GM19328 (cell line): ENCODE results near the gene RABGAP1L.

Source experiments
- ATAC-seq: cut with Tn5 transposase; IDR thresholded peaks from one replicate; pipeline ENCODE4 v1.9.1; 2021; ENCODE audit warnings: mild to moderate bottlenecking, moderate library complexity; ENCODE audit not compliant: unreplicated experiment

The RABGAP1L gene

DNA sequence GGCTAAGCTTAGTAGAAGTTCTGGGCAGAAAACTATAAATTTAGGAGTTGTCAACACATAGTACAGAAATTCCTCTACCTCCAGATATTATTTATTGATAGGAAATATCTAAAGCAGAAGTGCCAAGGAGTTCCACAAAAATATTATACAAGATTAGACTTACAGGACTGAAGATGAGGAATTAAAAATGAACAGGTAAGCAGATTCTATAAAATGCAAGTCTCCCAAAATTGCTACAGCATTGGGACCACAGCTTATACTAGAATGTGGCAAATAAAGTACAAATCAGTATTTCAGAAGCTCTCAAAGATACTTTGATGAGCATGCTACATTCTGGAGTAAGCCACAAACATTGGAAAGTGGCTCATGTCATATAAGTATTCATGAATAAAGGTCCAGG is 790.3 kb downstream of the RABGAP1L start:
- no peak for ATAC-seq

- ATAC-seq: no peak
Observed at GRCh38 chr1:174953285-174954072, 794.2 kb downstream of the RABGAP1L start.

- ATAC-seq: no peak
Observed at GRCh38 chr1:174954073-174954460, 794.7 kb downstream of the RABGAP1L start.

DNA sequence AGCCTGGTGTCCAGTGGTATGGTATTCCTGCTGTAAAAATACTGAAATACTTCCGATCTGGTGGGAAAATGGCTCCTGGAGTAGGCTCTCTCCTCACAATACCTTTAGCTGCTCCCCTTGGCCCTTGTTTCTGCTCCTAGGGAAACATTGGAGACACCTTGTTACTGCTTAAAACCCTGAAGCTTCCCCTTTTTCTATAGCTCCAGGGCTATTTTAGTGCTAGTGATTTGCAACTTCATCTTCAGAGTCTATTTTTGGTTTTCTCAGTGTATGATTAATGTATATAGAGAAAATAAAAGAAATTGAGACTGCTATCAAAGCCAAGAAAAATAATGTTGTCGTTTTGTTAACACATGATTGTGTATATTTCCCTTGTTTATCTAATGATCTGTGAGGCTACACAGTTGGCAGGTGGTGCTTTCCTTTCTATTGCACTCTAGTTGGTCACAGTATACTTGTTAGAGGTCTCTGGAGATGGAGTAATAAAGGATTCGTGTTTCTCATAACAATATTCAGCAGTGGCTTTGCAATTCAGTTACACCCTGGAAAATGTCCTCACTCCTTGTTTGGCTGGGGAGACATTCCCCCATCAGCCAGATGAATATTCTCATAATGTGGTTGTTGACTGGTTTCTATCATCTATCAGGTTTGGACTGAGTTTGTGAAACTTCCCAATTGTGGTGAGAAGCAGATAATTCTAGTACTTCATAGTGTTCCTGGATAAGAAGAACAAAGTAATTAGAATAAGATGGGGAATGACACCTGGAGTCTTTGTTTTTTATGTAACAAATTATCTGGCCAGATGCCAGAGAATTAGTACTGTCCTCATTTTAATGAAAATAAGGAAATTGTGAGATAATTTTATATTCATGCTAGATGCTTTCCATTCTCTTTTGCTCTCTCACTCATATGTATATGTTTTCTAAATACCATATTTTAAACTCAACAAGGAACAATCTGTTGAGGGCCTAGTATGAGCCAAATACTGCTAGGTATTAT is 795.6 kb downstream of the RABGAP1L start:
- ATAC-seq: no peak

- no peak for ATAC-seq
Observed at GRCh38 chr1:174956086-174956485, 796.8 kb downstream of the RABGAP1L start.

GRCh38 chr1:174956976-174957375 is 797.7 kb downstream of the RABGAP1L start:
- no peak for ATAC-seq

- ATAC-seq: no peak
Observed at GRCh38 chr1:174957829-174958228, 798.5 kb downstream of the RABGAP1L start.

DNA sequence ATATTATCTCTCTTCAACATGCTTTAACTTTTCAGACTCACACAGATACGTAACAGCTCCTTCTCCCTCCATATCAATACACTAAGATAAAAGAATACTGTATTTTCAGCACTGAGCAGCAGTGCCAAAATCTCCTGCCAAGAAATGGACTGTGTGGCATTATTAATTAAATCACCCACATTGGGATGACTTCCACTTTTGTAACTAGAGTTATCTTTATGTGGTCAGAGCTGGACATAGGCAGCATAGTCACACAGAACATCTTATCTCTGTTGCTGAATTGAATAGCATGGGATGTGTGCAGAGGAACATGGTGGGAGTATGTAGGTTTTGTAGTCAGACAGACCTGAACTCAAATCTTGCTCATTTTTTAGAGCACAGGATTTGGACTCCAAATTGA is 799.1 kb downstream of the RABGAP1L start:
- no peak for ATAC-seq

DNA sequence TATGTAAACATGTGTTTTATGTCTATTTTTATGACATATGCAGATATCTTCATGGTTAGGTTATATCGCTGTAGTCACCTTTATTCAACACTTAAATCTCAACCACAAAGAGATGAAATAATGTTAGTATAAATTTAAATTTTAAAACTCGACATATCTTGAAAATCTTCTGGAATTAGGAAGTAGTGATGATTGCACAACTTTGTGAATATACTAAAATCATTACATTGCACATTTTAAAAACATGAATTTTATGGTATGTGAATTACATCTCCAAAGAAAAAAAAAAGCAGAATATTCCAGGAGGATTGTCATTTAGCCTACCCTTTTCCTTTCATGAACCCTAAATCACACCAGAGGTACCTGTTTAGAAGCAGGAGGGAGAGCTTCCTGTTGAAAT is 801.0 kb downstream of the RABGAP1L start:
- ATAC-seq: no peak

- no peak for ATAC-seq
Observed at GRCh38 chr1:174963529-174964125, 804.3 kb downstream of the RABGAP1L start.

- no peak for ATAC-seq
Observed at GRCh38 chr1:174964261-174964971, 805.1 kb downstream of the RABGAP1L start.

DNA sequence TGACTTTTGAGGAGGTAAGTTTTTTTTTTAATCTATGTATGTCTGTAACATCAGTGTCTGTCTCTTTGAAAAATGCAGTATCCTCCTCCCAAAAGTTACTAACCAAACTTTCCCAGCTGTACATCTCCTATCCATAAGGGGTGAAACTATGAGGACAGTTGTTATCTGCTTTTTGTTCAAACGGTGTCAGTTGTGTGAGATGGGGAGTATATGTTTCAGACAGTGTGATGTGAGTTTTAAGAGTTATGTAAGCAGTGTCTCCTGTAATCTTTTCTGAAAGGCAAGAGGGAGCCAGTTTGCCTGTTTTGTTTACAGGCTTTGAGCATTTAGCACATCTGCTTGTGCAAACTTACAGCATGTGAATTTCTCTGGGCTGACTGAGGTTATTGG is 805.6 kb downstream of the RABGAP1L start:
- no peak for ATAC-seq

GRCh38 chr1:174965362-174966007 is 806.2 kb downstream of the RABGAP1L start:
- ATAC-seq: no peak

DNA sequence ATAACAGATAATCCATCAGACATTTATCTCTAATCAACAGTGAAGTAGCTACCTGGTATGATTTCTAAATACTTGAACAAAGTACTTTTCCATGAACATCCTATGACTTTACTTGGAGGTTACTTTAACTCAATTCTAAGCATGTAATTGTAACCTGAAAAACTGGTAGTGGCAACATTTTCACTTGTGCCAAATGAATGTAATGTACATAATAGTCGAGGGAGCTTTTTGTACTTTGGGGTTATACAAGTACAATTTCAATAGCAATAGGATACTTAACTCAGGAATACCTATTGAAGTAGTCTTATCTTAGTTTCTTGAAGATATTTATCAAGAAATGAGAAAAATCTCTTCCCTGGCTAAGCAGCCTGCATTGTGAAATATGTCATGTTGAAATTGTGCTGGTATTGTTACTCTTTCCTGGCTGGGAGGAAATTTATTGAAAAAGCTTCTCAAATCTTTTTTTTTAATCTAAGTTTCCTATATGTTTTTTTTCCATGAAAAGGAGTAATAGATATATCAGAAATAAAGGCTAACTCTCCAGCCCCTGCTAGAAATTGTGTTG is 806.8 kb downstream of the RABGAP1L start:
- no peak for ATAC-seq

DNA sequence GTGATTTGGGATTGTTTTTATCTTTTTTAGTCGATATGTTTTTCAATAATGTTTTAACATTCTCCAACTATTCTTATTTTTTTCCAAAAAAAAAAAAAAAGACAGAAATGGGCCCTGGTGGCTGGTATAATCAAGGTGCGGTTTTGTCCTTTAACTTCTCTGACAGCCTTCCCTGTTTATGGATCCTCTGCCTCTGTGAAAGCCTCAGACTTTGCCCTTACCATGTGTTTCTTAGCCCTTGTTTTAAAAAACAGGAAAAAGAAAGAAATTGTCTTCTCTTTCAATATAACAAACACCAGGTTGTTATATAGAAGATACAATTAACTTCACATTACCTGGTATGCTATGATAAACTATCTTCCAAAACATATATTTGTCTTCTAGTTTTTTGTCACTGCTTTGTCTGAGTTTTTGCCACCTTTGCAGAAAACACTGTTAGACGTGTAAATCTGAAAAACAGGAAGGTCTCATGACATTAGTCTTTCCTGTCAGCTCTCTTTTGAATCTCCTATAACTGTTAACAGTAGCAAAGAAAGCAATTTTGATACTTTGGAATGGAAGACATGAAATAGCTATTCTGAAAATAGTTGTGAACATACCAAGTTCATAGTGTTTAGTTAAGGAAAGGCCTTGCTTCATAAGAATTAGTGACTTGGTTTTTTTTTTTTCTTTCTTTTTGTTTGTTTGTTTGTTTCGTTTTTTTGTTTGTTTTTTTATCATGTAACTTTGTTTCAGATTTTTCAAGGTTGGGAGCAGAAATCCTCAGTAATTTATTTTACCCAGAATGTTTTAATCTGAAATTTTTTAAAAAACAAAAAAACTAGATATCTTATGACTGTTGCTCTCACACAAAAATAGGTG is 808.8 kb downstream of the RABGAP1L start:
- ATAC-seq: no peak

GRCh38 chr1:174968750-174969244 is 809.5 kb downstream of the RABGAP1L start:
- no peak for ATAC-seq

GRCh38 chr1:174969977-174970376 is 810.7 kb downstream of the RABGAP1L start:
- ATAC-seq: no peak

DNA sequence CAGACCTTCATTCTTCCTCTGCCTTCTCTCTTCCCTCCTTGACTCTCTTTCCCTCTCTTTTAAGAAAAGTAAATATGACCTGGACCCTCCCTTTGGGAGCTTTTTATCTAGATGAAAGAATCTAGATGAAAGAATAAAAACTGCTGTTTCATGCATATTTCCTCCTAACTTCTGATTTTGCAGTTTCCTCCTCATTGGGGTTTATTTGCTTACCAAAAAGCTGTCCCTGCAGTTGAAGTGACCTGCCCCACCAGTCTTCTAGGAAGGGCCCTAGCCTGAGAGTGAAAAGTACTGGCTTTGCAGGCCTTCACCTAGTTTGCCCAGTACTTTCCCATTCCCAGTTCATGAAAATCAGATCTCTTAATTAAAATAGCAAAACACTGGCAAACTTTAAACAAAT is 812.1 kb downstream of the RABGAP1L start:
- no peak for ATAC-seq

- no peak for ATAC-seq
Observed at GRCh38 chr1:174971902-174972301, 812.6 kb downstream of the RABGAP1L start.
